Activated B cell treated with CpG ODN at 0.5 μM for 24 hours (primary cell): ENCODE data around the gene COX8C. TPM values are rescaled to one million over a fixed set of nuclear protein-coding genes. Genes with fewer than 3 reads are reported as not detected.

Experiments used
- ATAC-seq: fragments of 200-7000 bp; cut with Tn5 transposase; one replicate; pipeline ENCODE4 v1.10.0; 2021; ENCODE audit warnings: low read depth, mild to moderate bottlenecking, moderate library complexity
- CTCF ChIA-PET: fragments of 350-600 bp; sonication (Branson Sonifier 250); formaldehyde crosslinking; loops from one replicate; lab custom pipeline; 2021; ENCODE audit warnings: antibody characterized with exemption; lab: Charles Lee
- POLR2A ChIA-PET: fragments of 350-600 bp; sonication (Branson Sonifier 250); formaldehyde crosslinking; loops from one replicate; lab custom pipeline; 2021; ENCODE audit warnings: antibody characterized with exemption; lab: Charles Lee
- DNase-seq: peaks from one replicate; pipeline ENCODE4 v3.0.0; 2022
- H3K27ac Mint-ChIP-seq: one replicate; pipeline ENCODE4 v1.8.0; 2020; ENCODE audit warnings: mixed read lengths
- H3K27me3 Mint-ChIP-seq: one replicate; pipeline ENCODE4 v1.8.0; 2021; ENCODE audit warnings: mixed read lengths
- H3K36me3 Mint-ChIP-seq: one replicate; pipeline ENCODE4 v1.8.0; 2021; ENCODE audit warnings: low read depth, mixed read lengths
- H3K4me1 Mint-ChIP-seq: one replicate; pipeline ENCODE4 v1.8.0; 2021; ENCODE audit warnings: mixed read lengths
- H3K4me3 Mint-ChIP-seq: one replicate; pipeline ENCODE4 v1.8.0; 2020; ENCODE audit warnings: mild to moderate bottlenecking, mixed read lengths
- H3K9me3 Mint-ChIP-seq: one replicate; pipeline ENCODE4 v1.8.0; 2020; ENCODE audit warnings: mixed read lengths
- CTCF ChIP-seq: fragments of 200-600 bp; IDR thresholded peaks from one replicate; pipeline ENCODE4 v1.8.0; 2022; ENCODE audit warnings: antibody characterized with exemption, mild to moderate bottlenecking
- intact Hi-C: fragments of 100-400 bp; cut with micrococcal nuclease; formaldehyde crosslinking; loops from one replicate; pipeline ENCODE4 v1.15.1; 2024
- total RNA-seq: library from RNA; stranded (reverse); gene quantifications from 2 replicates; pipeline ENCODE4 v1.2.3, GENCODE V29; 2022

Gene COX8C
- not detected in 2 replicates for total RNA-seq

- ChIA-PET CTCF (no interaction called here), POLR2A (no interaction called here)
- ATAC-seq = no peak
- no peak for TF ChIP-seq CTCF
- intact Hi-C loops = no loop called here
- H3K27ac Mint-ChIP-seq = no peak within 1 kb of the TSS
- H3K4me1 Mint-ChIP-seq = peaks cover 7% of the 10 kb centered on the region
- DNase-seq = no peak
- H3K27me3 Mint-ChIP-seq = no peaks in the 10 kb centered on the region
- H3K36me3 Mint-ChIP-seq = peaks cover 1% of the 10 kb centered on the region
- H3K9me3 Mint-ChIP-seq = peaks cover 7% of the 10 kb centered on the region
- H3K4me3 Mint-ChIP-seq = no peak within 1 kb of the TSS
These were observed at the start of gene COX8C for GRCh38 chr14:93346926-93347721. Gene COX8C (plus strand): TSS chr14:93347182. CDS start chr14:93347269, 87 bp downstream.

GRCh38 chr14:93299416-93299815 is 47.6 kb upstream of the COX8C start:
- ATAC-seq (no peak), DNase-seq (no peak)
- Mint-ChIP-seq H3K9me3 (no peaks in the 10 kb centered on the region), H3K36me3 (peaks cover 8% of the 10 kb centered on the region), H3K27ac (no peak overlapping the region), H3K4me1 (peaks cover 34% of the 10 kb centered on the region), H3K4me3 (no peak overlapping the region), H3K27me3 (no peaks in the 10 kb centered on the region)
- ChIA-PET CTCF (no interaction called here), POLR2A (interaction anchor here (0.6 kb wide), 1 partner anchor 414 kb away, joined by 3 read pairs; no protein-coding TSS in a partner anchor)
- no peak for TF ChIP-seq CTCF
- intact Hi-C loops = no loop called here

GRCh38 chr14:93299866-93300265 is 47.1 kb upstream of the COX8C start:
- no peak for TF ChIP-seq CTCF
- Mint-ChIP-seq H3K27ac (no peak overlapping the region), H3K4me1 (peaks cover 34% of the 10 kb centered on the region), H3K9me3 (no peaks in the 10 kb centered on the region), H3K36me3 (peaks cover 5% of the 10 kb centered on the region), H3K4me3 (no peak overlapping the region), H3K27me3 (no peaks in the 10 kb centered on the region)
- ATAC-seq = no peak
- ChIA-PET POLR2A (no interaction called here), CTCF (no interaction called here)
- intact Hi-C loops = no loop called here
- DNase-seq = no peak

GRCh38 chr14:93301821-93302447 is 45.0 kb upstream of the COX8C start:
- Mint-ChIP-seq H3K27me3 (no peaks in the 10 kb centered on the region), H3K4me1 (peaks cover 46% of the 10 kb centered on the region), H3K9me3 (no peaks in the 10 kb centered on the region), H3K27ac (no peak overlapping the region), H3K4me3 (no peak overlapping the region), H3K36me3 (peaks cover 1% of the 10 kb centered on the region)
- no peak for TF ChIP-seq CTCF
- DNase-seq = no peak
- CTCF ChIA-PET = interaction anchor here (0.8 kb wide), 1 partner anchor 209 kb away, joined by 3 read pairs; no protein-coding TSS in a partner anchor
- intact Hi-C loops = no loop called here
- POLR2A ChIA-PET = no interaction called here
- no peak for ATAC-seq
